HepG2 (cell line): Measurements from ENCODE around the gene LGI4. TPM values are rescaled to one million over a fixed set of nuclear protein-coding genes. Genes with fewer than 3 reads are reported as not detected.
"Not testable (repeated sequence)": the region's sequence is repeated elsewhere in the genome, so short reads cannot be mapped to it uniquely, and the experiment has no call there.

Experiments
- ARID5B ChIP-seq: IDR thresholded peaks from 2 replicates; pipeline ENCODE4 v1.4.0; 2020; ENCODE audit warnings: mild to moderate bottlenecking, missing genetic modification reagents
- GABPA ChIP-seq, 2 experiments: IDR thresholded peaks; 2 replicates each; pipeline ENCODE4 v1.6.1; 2011 to 2016; ENCODE audit warnings: low read depth in 2 of 2, low read length in 1 of 2, missing biosample characterization in 1 of 2, missing genetic modification characterization in 1 of 2
- GATAD2A ChIP-seq: IDR thresholded peaks from 2 replicates; pipeline ENCODE4 v1.6.1; 2016
- SOX13 ChIP-seq, 3 experiments: fragments of 450-650 bp in 1 of 3; sonication (generic) in 1 of 3; formaldehyde crosslinking in 1 of 3; IDR thresholded peaks in 2 of 3; conservative IDR thresholded peaks in 1 of 3; 2 replicates each; pipeline versions ENCODE4 v1.5.0 to v1.6.1; 2016 to 2020; ENCODE audit warnings: antibody characterized with exemption in 1 of 3, mild to moderate bottlenecking in 1 of 3, missing compliant biosample characterization in 1 of 3, missing genetic modification reagents in 1 of 3, moderate library complexity in 1 of 3
- TFDP2 ChIP-seq: sonication (generic); formaldehyde crosslinking; IDR thresholded peaks from 2 replicates; pipeline ENCODE4 v1.4.0; 2020; ENCODE audit warnings: missing genetic modification reagents
- polyA plus RNA-seq, 8 experiments: library from polyadenylated mRNA; depleted of rRNA in 3 of 8; stranded (reverse) in 7 of 8; unstranded in 1 of 8; fragments of >200 nt; fragmentation: Illumina TruSeq in 4 of 8; extraction: Trizol in 4 of 8; gene quantifications; 2 replicates each; pipeline versions ENCODE4 v1.2.1 to v1.2.3, GENCODE V29; 2011 to 2016; ENCODE audit warnings: low read depth in 4 of 8, missing spikeins in 1 of 8, mixed read lengths in 1 of 8; ENCODE audit not compliant: insufficient read depth in 1 of 8
- total RNA-seq, 5 experiments: library from RNA; depleted of rRNA; stranded (reverse); fragments of >200 nt; fragmentation: Illumina TruSeq; extraction: Trizol; gene quantifications; 2 replicates each; pipeline ENCODE4 v1.2.3, GENCODE V29; 2016; ENCODE audit warnings: low read depth in 1 of 5
- TF ChIP-seq, protein P1 (sequence below), 2 experiments: fragments of 450-650 bp in 1 of 2; sonication (generic) in 1 of 2; formaldehyde crosslinking in 1 of 2; IDR thresholded peaks; 2 replicates each; pipeline versions ENCODE4 v1.6.1 to v1.8.0; 2016 to 2022; ENCODE audit warnings: antibody characterized with exemption in 1 of 2, mild to moderate bottlenecking in 1 of 2, missing genetic modification reagents in 1 of 2
- TF ChIP-seq, protein P2 (sequence below): sonication (generic); formaldehyde crosslinking; IDR thresholded peaks from 2 replicates; pipeline ENCODE4 v1.4.0; 2020; ENCODE audit warnings: missing genetic modification reagents

Gene LGI4
- total and polyA plus RNA-seq, 2 of the 13 experiments (the other 11 are each of a cell fraction or from before 2014, with no cell fraction given), result 2.8 TPM; not detected in 1

- TF ChIP-seq TFDP2, result peak; percentile 66
- TF ChIP-seq GABPA (IDR thresholded peaks at IDR 0.05; ENCODE audit: low read depth, low read length); SOX13 (IDR thresholded peaks at IDR 0.05): not testable (repeated sequence)
- 0 out of 2 replicates have a peak, but pooled peaks have one; percentile 46 for TF ChIP-seq GABPA (CRISPR knock-in tag; IDR thresholded peaks at IDR 0.05; ENCODE audit: low read depth)
- TF ChIP-seq, protein P1, sequence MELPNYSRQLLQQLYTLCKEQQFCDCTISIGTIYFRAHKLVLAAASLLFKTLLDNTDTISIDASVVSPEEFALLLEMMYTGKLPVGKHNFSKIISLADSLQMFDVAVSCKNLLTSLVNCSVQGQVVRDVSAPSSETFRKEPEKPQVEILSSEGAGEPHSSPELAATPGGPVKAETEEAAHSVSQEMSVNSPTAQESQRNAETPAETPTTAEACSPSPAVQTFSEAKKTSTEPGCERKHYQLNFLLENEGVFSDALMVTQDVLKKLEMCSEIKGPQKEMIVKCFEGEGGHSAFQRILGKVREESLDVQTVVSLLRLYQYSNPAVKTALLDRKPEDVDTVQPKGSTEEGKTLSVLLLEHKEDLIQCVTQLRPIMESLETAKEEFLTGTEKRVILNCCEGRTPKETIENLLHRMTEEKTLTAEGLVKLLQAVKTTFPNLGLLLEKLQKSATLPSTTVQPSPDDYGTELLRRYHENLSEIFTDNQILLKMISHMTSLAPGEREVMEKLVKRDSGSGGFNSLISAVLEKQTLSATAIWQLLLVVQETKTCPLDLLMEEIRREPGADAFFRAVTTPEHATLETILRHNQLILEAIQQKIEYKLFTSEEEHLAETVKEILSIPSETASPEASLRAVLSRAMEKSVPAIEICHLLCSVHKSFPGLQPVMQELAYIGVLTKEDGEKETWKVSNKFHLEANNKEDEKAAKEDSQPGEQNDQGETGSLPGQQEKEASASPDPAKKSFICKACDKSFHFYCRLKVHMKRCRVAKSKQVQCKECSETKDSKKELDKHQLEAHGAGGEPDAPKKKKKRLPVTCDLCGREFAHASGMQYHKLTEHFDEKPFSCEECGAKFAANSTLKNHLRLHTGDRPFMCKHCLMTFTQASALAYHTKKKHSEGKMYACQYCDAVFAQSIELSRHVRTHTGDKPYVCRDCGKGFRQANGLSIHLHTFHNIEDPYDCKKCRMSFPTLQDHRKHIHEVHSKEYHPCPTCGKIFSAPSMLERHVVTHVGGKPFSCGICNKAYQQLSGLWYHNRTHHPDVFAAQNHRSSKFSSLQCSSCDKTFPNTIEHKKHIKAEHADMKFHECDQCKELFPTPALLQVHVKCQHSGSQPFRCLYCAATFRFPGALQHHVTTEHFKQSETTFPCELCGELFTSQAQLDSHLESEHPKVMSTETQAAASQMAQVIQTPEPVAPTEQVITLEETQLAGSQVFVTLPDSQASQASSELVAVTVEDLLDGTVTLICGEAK (IDR thresholded peaks at IDR 0.05), result not testable (repeated sequence)
- TF ChIP-seq, protein P1 (CRISPR knock-in tag; IDR thresholded peaks at IDR 0.05), result peak; percentile 47; the same call in 1 of the 2 replicates
- TF ChIP-seq, protein P2, sequence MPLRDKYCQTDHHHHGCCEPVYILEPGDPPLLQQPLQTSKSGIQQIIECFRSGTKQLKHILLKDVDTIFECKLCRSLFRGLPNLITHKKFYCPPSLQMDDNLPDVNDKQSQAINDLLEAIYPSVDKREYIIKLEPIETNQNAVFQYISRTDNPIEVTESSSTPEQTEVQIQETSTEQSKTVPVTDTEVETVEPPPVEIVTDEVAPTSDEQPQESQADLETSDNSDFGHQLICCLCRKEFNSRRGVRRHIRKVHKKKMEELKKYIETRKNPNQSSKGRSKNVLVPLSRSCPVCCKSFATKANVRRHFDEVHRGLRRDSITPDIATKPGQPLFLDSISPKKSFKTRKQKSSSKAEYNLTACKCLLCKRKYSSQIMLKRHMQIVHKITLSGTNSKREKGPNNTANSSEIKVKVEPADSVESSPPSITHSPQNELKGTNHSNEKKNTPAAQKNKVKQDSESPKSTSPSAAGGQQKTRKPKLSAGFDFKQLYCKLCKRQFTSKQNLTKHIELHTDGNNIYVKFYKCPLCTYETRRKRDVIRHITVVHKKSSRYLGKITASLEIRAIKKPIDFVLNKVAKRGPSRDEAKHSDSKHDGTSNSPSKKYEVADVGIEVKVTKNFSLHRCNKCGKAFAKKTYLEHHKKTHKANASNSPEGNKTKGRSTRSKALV, result peak; percentile 53
- TF ChIP-seq SOX13 (CRISPR knock-in tag; conservative IDR thresholded peaks at IDR 0.05 in 1 of 2, IDR thresholded peaks at IDR 0.05 in 1 of 2), result peak in 1 of 2 experiments; percentile 15; a peak in 1 of 4 replicates
- 0 out of 2 replicates have a peak, but pooled peaks have one; percentile 21 for TF ChIP-seq GATAD2A
- peak; percentile 77 for TF ChIP-seq ARID5B (CRISPR knock-in tag)
Observed at GRCh38 chr19:35129724-35130274, 5.1 kb downstream of the LGI4 start (continued).
